Subcutaneous abdominal adipose tissue (tissue), 5 donors: ENCODE data around the gene STKLD1.

Experiments
- H3K27ac ChIP-seq: one replicate; pipeline ENCODE4 v1.7.0; 2013; ENCODE audit warnings: low read depth, mild to moderate bottlenecking, inconsistent platforms, low read length, moderate library complexity
- H3K27me3 ChIP-seq, 5 donors: one replicate each; pipeline ENCODE4 v1.7.0; 2013; ENCODE audit warnings: low read length in 5 of 5, inconsistent platforms in 1 of 5; ENCODE audit not compliant: control insufficient read depth in 5 of 5, insufficient read depth in 4 of 5
- H3K36me3 ChIP-seq, 5 donors: one replicate each; pipeline ENCODE4 v1.7.0; 2013; ENCODE audit warnings: low read length in 5 of 5; ENCODE audit not compliant: control insufficient read depth in 5 of 5, insufficient read depth in 5 of 5
- H3K4me1 ChIP-seq, 5 donors: one replicate each; pipeline ENCODE4 v1.7.0; 2013; ENCODE audit warnings: low read length in 5 of 5, mild to moderate bottlenecking in 3 of 5, moderate library complexity in 1 of 5; ENCODE audit not compliant: control insufficient read depth in 5 of 5, insufficient read depth in 5 of 5
- H3K4me3 ChIP-seq, 5 donors: one replicate each; pipeline ENCODE4 v1.7.0; 2013; ENCODE audit warnings: low read length in 5 of 5, low read depth in 1 of 5
- H3K9ac ChIP-seq, 5 donors: one replicate each; pipeline ENCODE4 v1.7.0; 2013; ENCODE audit warnings: low read length in 5 of 5, mild to moderate bottlenecking in 4 of 5, moderate library complexity in 3 of 5
- H3K9me3 ChIP-seq, 5 donors: one replicate each; pipeline ENCODE4 v1.7.0; 2013; ENCODE audit warnings: low read length in 5 of 5; ENCODE audit not compliant: control insufficient read depth in 5 of 5
- donor health status: healthy.
- donor health status: healthy.
- donor health status: healthy.
- donor health status: healthy.
- donor health status: healthy.

Gene STKLD1

DNA sequence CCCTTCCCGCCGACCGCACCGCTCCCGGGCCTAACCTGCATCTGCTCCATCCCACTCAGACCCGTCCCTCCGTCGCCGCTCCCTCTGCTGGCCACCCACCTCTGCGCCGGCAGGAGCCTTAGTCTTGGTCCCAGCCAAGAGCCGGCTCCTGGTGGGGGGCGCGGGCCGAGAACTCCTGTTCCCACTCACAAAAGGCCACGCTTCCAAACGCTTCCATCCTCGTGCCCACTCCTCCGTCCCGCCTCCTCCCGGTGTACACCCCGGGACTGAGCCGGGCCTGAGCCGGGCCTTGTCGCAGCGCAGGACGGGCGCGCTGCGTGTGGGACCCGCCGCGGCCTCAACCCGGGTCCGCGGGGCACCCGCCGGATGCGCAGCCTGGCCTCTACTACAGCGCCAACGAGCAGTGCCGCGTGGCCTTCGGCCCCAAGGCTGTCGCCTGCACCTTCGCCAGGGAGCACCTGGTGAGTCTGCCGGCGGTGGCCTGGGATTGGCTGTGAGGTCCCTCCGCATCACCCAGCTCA, 53.5 kb downstream of the STKLD1 start:
- Histone ChIP-seq H3K36me3 (peaks cover 0 to 8% (median 0%) of the 10 kb centered on the region in 5 donors), H3K27me3 (peaks cover 4 to 23% (median 21%) of the 10 kb centered on the region in 5 donors), H3K27ac (no peak overlapping the region), H3K9ac (no peak overlapping the region), H3K4me1 (peaks cover 0 to 7% (median 0%) of the 10 kb centered on the region in 5 donors), H3K4me3 (no peak overlapping the region), H3K9me3 (no peaks in the 10 kb centered on the region)

DNA sequence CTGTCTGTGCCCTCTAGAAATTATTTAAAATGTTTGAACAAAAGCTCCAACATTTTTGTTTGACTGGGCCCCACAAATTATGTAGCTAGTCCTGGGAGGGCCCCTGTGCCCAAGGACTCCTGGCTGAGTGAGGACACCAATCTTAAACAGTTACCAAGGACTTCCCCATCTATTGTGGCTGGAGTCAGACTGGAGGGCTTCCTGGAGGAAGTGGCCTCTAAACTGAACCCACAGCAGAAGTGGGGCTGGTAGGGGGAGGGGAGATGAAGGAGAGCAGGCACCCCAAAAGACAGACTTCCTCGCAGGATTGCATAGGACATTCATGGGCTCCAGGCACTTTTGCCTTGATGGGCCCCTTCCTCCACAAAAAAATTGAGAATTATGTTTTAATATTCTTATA, 54.1 kb downstream of the STKLD1 start:
- H3K9me3 ChIP-seq: no peaks in the 10 kb centered on the region
- peaks cover 0 to 7% (median 0%) of the 10 kb centered on the region in 5 donors for H3K4me1 ChIP-seq
- no peak overlapping the region for H3K9ac ChIP-seq
- H3K27ac ChIP-seq: no peak overlapping the region
- no peak overlapping the region for H3K4me3 ChIP-seq
- H3K36me3 ChIP-seq: peaks cover 0 to 8% (median 0%) of the 10 kb centered on the region in 5 donors
- H3K27me3 ChIP-seq: peaks cover 4 to 23% (median 21%) of the 10 kb centered on the region in 5 donors

DNA sequence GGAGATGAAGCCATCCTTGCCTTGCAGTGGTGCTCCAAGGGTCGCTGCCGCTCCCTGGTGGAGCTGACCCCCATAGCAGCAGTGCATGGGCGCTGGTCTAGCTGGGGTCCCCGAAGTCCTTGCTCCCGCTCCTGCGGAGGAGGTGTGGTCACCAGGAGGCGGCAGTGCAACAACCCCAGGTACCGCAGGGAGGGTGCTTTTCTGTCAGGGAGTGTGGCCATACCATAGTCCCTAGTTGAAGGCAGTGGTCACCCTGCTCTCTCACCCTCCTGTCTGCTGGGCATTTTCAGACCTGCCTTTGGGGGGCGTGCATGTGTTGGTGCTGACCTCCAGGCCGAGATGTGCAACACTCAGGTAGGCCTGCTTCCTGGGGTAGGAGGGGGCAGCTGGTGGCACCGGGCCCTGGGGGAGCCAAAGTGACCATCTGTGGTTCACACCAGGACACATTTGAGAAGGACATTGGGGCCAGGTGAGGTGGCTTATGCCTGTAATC, 57.2 kb downstream of the STKLD1 start:
- Histone ChIP-seq H3K27me3 (peaks cover 0 to 8% (median 5%) of the 10 kb centered on the region in 5 donors), H3K9ac (no peak overlapping the region), H3K4me3 (no peak overlapping the region), H3K9me3 (no peaks in the 10 kb centered on the region), H3K36me3 (no peaks in the 10 kb centered on the region), H3K27ac (no peak overlapping the region), H3K4me1 (peaks cover 0 to 4% (median 0%) of the 10 kb centered on the region in 5 donors)

DNA sequence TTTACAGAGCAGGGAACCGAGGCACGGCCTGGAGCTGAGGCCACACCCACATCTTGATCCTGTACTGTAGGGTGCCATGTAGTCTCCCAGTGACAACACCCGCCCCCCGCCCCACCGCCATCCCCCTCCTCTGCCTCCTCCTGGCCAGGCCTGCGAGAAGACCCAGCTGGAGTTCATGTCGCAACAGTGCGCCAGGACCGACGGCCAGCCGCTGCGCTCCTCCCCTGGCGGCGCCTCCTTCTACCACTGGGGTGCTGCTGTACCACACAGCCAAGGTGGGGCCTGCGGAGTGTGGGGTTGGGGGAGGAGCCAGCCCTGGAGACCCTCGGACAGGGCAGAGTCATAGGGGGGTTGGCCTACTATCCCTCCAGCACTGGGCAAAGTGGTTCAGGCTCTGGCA, 60.5 kb downstream of the STKLD1 start:
- no peaks in the 10 kb centered on the region for H3K9me3 ChIP-seq
- H3K9ac ChIP-seq: no peak overlapping the region
- no peak overlapping the region for H3K4me3 ChIP-seq
- peaks cover 0 to 4% (median 0%) of the 10 kb centered on the region in 5 donors for H3K36me3 ChIP-seq
- H3K4me1 ChIP-seq: no peaks in the 10 kb centered on the region
- H3K27ac ChIP-seq: no peak overlapping the region
- no peaks in the 10 kb centered on the region for H3K27me3 ChIP-seq

DNA sequence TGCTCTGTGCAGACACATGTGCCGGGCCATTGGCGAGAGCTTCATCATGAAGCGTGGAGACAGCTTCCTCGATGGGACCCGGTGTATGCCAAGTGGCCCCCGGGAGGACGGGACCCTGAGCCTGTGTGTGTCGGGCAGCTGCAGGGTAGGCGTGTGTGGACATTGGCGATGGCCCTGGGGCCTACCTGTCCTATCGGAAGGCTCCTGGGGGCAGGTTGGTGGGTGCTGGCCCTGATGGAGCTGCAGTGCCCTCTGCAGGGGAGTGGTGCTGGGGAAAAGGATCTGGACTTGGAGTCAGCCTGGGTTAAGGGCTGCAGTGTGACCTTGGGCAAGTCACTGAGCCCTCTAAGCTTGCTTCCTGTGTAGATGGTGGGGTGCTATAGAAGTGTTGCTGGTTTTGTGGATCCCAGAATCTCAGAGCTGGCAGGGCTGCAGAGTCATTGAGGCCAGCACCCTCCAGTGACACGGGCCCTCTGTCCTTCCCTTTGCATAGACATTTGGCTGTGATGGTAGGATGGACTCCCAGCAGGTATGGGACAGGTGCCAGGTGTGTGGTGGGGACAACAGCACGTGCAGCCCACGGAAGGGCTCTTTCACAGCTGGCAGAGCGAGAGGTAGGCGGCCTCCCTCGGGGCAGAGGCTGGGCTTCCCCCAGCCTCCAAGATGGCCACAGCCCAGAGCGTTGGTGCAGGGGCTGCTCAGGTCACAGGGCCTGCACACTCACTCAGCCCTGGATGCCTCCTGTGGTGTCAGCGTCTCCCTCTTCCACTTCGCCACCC, 61.8 kb downstream of the STKLD1 start:
- Histone ChIP-seq H3K27ac (no peak overlapping the region), H3K9me3 (no peaks in the 10 kb centered on the region), H3K4me3 (no peak overlapping the region), H3K4me1 (no peaks in the 10 kb centered on the region), H3K9ac (no peak overlapping the region), H3K27me3 (no peaks in the 10 kb centered on the region), H3K36me3 (peaks cover 0 to 4% (median 0%) of the 10 kb centered on the region in 5 donors)

DNA sequence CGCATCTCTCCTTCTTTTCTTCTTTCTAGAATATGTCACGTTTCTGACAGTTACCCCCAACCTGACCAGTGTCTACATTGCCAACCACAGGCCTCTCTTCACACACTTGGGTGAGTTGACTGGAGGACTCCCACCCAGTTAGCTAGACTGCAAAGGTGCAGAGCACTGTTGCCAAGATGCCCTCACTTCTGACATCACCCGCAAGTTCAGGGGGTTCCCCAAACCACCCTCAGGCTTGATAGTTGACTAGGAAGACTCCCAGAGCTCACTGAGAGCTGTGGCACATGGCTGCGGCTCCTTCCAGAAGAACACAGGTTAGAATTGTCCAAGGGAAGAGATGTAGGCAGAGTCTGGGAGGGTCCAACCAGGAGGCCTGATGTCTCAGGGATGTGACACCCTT, 63.2 kb downstream of the STKLD1 start:
- Histone ChIP-seq H3K27ac (no peak overlapping the region), H3K27me3 (no peaks in the 10 kb centered on the region), H3K36me3 (peaks cover 0 to 4% (median 0%) of the 10 kb centered on the region in 5 donors), H3K9me3 (no peaks in the 10 kb centered on the region), H3K4me3 (no peak overlapping the region), H3K4me1 (no peaks in the 10 kb centered on the region), H3K9ac (no peak overlapping the region)

DNA sequence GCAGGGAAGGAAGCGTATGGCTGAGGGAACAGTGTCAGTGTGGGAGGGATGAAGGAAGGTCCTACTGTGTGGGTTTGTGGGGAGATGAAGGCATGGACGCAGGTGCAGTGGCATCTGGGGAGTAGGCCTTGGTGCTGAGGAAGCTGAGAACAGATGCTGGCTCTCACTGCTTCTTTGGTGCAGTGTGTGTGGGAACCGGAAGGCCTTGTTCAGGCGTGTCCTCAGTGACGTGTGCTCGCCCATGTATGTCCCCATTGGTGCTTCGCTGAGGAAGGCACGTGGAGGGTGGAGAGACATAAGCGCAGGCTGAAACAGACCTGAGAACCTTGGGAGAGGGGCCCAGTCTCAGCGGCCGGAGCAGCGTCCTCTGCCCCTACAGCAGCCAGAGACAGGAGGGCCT, 64.7 kb downstream of the STKLD1 start:
- peaks cover 0 to 4% (median 0%) of the 10 kb centered on the region in 5 donors for H3K36me3 ChIP-seq
- no peaks in the 10 kb centered on the region for H3K4me1 ChIP-seq
- no peak overlapping the region for H3K4me3 ChIP-seq
- H3K9ac ChIP-seq: no peak overlapping the region
- no peak overlapping the region for H3K27ac ChIP-seq
- H3K27me3 ChIP-seq: no peaks in the 10 kb centered on the region
- no peaks in the 10 kb centered on the region for H3K9me3 ChIP-seq

DNA sequence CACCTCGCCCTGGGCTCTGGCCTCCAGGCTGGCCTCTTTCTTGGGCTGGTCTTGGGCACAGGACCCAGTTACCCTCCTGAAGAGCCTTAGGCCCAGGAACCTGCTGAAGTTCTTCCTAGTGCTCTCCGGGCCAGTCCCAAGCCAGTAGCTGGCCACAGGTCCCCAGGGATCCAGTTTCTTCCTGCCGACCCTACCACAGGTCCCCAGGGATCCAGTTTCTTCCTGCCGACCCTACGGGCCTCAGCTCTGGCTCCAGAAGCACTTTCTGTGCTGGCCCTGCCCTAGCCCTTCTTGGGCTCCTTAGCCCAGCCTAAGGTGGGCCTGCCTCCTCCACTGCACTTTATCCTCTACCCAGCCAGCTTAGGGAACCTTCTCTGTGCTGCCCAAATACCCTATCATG, 65.4 kb downstream of the STKLD1 start:
- Histone ChIP-seq H3K9ac (no peak overlapping the region), H3K4me3 (no peak overlapping the region), H3K27me3 (no peaks in the 10 kb centered on the region), H3K4me1 (no peaks in the 10 kb centered on the region), H3K9me3 (no peaks in the 10 kb centered on the region), H3K27ac (no peak overlapping the region), H3K36me3 (peaks cover 0 to 4% (median 0%) of the 10 kb centered on the region in 5 donors)

DNA sequence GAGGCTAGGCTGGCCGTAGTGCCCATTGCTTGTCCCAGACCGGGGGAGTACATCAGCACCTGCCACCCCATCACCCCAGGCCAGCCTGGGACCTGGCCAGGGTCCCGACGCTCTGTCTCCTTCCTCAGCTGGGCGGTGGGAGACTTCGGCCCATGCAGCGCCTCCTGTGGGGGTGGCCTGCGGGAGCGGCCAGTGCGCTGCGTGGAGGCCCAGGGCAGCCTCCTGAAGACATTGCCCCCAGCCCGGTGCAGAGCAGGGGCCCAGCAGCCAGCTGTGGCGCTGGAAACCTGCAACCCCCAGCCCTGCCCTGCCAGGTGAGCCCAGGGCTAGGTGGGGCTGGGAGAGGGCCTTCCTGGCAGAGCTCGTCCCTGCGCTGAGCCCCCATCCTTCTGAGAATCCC, 67.1 kb downstream of the STKLD1 start:
- Histone ChIP-seq H3K4me3 (no peak overlapping the region), H3K4me1 (no peaks in the 10 kb centered on the region), H3K27me3 (no peaks in the 10 kb centered on the region), H3K27ac (no peak overlapping the region), H3K9ac (no peak overlapping the region), H3K36me3 (peaks cover 0 to 4% (median 0%) of the 10 kb centered on the region in 5 donors), H3K9me3 (no peaks in the 10 kb centered on the region)

DNA sequence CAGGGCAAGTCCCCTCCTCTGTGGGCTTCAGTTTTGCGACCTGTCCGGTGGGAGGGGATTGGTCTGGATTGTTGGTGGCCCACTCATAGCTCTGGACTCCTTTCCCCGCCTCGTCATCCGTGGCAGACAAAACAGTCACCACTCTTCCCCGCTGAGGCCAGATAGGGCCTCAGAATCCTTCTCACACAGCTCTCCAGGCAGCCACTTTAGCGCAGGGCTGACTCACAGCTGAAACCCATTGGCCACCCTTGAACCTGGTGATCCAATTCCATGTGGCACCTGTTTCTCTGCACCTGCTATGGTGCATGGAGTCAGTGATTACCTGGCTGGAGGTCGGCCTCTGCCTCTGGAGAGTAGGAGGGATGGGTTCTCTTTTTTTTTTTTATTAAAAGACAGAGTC, 67.8 kb downstream of the STKLD1 start:
- no peak overlapping the region for H3K9ac ChIP-seq

More for the DNA sequence above, 67.8 kb downstream of the STKLD1 start:
- Histone ChIP-seq H3K4me1 (no peaks in the 10 kb centered on the region), H3K27me3 (no peaks in the 10 kb centered on the region), H3K27ac (no peak overlapping the region), H3K9me3 (no peaks in the 10 kb centered on the region), H3K36me3 (peaks cover 0 to 4% (median 0%) of the 10 kb centered on the region in 5 donors), H3K4me3 (no peak overlapping the region)
